Testis (tissue), 2 donors: ENCODE results near the gene HEY2.

Experiments used
- POLR2A ChIP-seq: fragments of 450-650 bp; IDR thresholded peaks from one replicate; pipeline ENCODE4 v1.6.1; 2017; ENCODE audit warnings: antibody characterized with exemption, mild to moderate bottlenecking, moderate library complexity
- TF ChIP-seq, protein P1 (sequence below), 3 experiments: fragments of 450-650 bp in 2 of 3; fragments of 200-600 bp in 1 of 3; sonication (generic) in 1 of 3; IDR thresholded peaks; one replicate each; pipeline ENCODE4 v1.5.1; 2016 to 2019; ENCODE audit warnings: antibody characterized with exemption in 3 of 3, mild to moderate bottlenecking in 2 of 3, moderate library complexity in 1 of 3

GRCh38 chr6:125793863-125794262, 44.4 kb downstream of the HEY2 start:
- TF ChIP-seq, protein P1, sequence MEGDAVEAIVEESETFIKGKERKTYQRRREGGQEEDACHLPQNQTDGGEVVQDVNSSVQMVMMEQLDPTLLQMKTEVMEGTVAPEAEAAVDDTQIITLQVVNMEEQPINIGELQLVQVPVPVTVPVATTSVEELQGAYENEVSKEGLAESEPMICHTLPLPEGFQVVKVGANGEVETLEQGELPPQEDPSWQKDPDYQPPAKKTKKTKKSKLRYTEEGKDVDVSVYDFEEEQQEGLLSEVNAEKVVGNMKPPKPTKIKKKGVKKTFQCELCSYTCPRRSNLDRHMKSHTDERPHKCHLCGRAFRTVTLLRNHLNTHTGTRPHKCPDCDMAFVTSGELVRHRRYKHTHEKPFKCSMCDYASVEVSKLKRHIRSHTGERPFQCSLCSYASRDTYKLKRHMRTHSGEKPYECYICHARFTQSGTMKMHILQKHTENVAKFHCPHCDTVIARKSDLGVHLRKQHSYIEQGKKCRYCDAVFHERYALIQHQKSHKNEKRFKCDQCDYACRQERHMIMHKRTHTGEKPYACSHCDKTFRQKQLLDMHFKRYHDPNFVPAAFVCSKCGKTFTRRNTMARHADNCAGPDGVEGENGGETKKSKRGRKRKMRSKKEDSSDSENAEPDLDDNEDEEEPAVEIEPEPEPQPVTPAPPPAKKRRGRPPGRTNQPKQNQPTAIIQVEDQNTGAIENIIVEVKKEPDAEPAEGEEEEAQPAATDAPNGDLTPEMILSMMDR (IDR thresholded peaks at IDR 0.05), result no peak
- TF ChIP-seq POLR2A, result no peak
